CD4-positive, alpha-beta T cell treated with Interleukin-15 for 4 hours (primary cell): ENCODE measurements around the gene C17orf100.
"Not testable (repeated sequence)": the region's sequence is repeated elsewhere in the genome, so short reads cannot be mapped to it uniquely, and the experiment has no call there.

Source experiments
- DNase-seq: peaks from one replicate; pipeline ENCODE4 v3.0.0-alpha.2; 2020; ENCODE audit warnings: low spot score

C17orf100 gene

DNA sequence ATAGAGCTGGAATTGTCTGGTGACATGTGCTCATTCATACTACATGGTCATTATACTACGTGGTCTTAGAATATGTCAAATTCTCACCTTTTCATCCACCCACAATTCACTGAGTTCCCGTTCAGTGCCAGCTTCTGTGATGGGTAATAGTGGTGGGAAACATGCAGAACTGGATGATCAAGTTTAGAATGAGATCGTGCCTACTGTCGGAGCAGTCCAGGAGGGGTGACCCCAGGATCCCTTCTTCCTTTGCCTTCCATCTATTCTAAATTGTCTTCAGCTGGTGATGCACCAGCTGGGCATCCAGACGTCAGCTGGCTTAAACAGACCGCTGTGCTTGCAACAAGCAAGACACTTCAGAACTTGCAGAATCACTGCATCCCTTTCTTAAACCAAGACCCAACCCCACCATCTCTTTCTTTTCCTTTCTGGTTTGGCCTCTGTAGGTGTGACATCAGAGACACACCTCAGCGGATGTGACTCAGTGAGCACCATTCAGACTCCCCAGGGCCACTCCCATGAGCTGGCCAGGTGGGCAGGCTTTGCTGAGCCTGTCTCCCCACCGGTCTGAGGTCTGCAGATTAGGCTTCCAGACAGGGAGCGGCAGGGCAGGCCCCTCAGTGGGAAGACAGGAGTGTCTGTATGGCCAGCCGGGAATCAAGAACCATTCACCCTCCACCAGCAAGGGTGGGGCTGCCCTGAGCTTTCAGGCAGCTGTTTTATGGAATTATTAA, 18.1 kb downstream of the C17orf100 start:
- DNase-seq, result no peak

DNA sequence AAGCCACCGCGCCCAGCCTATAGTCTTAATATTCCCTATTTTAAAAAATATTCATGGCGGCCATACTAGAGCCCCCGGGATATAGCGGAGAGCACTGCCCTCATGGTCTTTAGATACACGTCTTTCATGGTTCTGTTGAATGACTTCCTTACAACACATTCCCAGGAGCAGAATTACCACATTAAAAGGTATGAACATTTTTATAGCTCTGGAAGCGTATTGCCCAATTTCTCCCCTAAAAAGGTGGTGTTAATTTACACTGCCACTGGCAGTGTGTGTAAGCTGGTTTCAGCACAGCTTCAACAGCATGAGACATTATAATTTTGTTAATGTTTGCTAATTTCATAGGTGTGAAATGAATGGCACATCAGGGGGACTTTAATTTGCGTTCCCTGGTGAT, 19.0 kb downstream of the C17orf100 start:
- DNase-seq, result no peak

DNA sequence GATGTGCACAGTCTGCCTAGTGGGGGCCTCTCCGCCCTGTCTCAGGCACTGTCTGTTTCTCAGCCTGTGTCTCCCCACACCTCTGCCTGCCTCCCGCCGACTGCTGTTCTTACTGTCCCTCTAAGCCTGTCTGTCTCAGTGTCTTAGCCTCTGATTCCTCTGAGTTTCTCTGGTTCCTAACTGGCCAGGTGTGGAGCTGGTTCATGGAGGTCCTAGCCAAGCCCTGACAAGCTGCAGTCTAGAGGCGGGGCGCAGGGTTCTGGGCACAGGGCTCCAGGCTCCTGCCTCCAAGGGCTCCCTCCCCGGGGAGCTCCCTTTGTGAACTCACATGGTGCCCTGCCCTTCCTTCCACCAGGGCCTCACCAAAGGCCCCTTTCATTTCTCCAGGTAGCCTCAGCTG, 19.4 kb downstream of the C17orf100 start:
- DNase-seq, result no peak

DNA sequence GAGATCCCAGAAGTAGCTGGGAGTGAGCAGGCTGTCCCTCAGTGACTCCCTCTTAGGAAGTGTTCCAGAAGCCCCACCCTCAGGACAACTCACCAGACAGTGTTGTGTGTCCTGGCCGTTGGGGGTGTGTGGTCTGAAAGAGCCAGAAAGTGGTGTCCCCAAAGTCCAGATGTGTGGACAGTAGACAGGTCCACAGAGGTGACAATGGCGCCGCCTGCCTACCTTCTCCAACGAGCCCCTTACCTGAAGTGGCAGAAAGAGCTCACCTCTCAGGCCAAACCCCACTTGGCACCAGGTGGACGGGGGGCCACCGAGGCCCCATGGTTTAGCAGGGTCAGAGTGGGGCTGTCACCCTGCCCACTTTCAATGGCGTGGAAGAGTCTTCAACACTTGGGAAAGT, 19.9 kb downstream of the C17orf100 start:
- DNase-seq, result no peak

DNA sequence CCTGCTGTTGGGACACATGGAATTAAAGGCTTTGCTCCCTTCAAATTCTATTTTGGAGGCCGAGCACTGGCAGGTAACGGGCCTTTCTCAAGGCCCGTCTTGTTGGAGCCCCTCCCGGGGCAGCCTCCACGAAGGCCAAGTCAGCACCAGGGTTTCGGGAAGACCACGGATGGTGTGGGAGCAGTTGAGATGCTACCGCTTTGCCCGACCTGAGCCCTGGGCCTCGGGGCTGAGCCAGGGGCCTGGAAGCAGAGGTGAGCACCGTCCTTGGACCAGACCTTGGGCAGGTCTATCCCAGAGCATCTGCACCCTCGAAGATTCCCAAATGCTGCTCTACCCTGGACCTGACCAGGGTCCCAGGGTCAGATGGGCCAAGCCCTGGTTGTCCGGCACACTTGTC, 23.0 kb downstream of the C17orf100 start:
- no peak for DNase-seq

DNA sequence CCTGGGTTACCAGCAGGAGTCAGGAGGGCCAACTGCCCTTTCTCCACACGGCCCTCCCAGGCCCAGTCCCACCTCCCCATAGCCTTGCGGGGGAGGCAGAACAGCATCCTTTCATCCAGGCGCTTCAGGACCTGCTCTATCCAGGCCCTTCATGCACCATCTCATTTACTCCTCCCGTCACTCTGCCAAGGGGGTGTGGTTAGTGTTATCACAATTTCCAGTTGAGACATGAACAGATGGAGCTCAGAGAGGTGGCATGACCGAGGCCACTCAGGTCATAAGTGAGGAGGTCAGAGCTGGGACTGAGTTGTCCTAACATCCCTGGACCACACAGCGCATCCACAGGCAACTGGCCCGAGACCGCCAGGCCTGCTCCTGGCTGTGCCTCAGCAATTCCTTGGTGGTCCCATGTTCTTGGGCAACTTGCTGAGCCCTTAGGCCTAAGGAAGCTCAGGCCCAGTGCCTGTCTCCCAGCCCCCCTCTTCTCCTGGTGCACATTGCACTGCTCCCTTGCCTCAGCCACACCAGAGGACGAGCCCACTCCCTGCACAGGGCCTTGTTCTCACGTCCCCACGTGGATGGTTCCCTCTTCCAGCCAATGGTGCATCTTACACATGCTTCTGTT, 23.8 kb downstream of the C17orf100 start:
- DNase-seq, result no peak

DNA sequence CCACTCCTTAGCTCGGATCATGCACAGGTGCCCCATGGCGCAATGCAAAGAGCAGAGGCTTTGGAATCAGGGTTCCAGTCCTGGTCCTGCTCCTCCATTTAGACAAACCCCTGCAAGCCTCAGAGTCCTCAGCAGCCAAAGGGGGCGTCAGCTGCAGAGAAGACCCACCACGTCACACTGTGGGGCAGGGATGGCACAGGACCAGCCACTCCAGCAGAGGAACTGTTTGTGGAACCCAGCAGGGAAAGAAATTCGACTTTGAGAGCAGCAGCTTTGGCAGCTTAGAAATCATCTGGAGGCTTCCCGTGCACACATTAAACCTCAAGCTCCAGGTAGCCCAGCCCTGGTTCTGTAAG, 25.2 kb downstream of the C17orf100 start:
- DNase-seq, result no peak

DNA sequence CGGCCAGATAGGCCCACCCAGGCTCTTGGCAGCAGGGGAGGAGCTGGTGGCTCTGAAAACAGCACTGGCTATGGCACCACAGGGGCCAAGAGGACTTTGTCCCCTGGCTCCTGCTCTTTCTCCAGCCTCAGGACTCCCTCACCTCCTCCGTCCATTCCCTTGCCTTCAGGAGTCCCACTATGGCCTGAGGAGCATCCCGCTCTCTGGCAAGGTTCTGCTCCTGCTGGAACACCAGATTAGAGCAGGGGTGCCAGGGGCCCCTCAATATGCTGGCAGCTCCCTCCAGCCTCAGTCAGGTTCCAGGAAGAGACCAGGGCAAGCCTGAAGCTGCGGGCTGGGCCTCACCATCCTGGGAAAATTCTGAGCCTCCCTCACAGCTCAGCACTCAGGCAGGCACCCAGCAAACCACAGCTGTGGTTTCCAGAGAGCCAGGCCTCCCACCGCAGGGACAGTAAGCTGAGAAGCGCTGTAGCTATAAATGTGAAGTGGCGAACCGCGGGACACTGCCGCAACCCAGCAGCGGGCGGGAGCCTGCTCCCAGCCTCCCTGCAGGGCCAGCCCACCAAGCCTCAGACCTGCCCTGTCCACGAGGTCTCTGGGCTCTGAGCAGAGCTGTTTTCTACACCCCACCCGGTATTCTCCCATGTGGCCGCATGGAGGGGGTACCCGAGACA, 25.7 kb downstream of the C17orf100 start:
- DNase-seq, result no peak

DNA sequence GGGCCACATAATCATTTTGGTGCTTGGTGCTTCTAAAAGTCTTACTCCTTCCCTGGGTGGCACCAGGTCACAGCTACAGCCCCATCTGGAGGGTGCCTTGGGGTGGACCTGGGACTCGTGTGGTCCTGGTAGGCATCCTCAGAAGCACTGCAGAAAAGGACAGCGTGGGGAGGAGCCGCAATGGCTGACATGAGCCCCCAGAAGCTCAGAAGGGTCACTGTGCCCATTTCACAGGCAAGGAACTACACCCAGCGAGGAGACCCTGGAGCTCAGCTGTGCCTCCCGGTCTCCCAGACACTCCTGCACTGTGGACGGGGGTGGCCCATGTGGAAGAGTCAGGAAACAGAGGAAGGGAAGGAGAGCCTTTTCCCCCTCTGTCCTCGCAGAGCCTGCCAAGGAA, 26.4 kb downstream of the C17orf100 start:
- DNase-seq, result no peak

DNA sequence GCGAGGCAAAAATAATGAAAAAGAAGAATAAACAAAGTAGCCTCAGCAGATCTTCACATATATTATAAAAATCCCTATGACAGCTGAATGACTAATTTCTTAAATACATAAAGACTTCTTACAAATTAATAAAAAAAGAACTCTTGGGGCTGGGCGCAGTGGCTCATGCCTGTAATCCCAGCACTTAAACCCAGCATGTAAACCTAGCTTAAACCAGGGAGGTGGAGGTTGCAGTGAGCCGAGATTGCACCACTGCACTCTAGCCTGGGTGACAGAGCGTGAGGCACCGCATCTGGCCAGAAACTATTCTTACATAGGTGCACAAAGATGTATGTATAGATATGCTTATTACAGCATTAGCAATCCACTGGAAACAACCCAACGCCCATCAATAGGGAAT, 27.7 kb downstream of the C17orf100 start:
- DNase-seq, result no peak

DNA sequence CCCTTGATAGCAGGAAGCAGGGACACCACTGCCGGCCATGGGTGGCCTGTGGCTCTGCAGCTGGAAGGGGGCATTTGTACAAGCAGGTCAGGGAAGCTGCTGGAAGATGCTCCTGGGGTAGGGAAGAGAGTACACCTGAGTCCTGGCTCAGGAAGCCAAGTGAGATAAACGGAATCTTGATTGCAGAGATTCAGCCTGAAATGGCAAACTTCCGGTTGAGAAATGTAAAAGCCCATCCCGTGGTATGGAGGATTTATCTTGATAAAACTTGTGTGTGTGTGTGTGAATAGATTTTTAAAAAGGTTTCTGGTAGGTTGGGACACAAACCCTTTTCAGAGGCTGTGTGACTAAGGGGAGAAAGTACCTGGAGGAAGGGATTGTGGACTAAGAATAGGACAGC, 29.6 kb downstream of the C17orf100 start:
- DNase-seq, result no peak

DNA sequence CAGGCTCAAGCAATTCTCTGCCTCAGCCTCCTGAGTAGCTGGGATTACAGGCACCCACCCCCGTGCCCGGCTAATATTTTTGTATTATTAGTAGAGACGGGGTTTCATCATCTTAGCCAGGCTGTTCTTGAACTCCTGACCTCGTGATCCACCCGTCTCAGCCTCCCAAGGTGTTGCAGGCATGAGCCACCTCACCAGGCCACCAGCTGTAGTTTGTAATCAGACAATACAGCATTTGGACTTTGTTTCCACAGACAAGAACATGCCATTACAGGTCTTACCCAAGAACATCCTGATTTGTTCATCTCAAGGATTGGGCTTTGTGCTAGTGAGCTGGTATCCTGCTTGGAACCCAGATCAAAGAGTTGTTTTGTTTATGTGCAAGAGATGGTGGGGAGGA, 30.1 kb downstream of the C17orf100 start:
- no peak for DNase-seq

DNA sequence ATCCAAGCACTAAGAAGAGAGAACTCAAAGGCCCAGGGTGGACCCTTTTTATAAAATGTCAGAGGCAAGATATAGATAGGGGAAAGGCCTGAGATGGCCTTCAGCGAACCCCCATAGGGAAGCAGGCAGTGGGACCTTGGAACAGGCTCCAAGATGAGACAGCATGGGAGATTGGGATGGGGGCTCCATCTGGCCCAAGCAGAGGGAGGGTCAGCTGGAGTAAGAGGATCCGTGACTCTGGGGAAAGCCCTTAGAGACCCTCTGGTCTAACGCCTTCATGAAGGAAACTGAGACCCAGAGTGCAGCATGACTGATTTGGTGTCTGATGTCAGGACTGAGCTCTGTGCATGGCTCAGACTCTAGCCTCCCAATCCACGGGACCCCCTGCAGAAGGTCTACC, 30.8 kb downstream of the C17orf100 start:
- DNase-seq, result no peak

DNA sequence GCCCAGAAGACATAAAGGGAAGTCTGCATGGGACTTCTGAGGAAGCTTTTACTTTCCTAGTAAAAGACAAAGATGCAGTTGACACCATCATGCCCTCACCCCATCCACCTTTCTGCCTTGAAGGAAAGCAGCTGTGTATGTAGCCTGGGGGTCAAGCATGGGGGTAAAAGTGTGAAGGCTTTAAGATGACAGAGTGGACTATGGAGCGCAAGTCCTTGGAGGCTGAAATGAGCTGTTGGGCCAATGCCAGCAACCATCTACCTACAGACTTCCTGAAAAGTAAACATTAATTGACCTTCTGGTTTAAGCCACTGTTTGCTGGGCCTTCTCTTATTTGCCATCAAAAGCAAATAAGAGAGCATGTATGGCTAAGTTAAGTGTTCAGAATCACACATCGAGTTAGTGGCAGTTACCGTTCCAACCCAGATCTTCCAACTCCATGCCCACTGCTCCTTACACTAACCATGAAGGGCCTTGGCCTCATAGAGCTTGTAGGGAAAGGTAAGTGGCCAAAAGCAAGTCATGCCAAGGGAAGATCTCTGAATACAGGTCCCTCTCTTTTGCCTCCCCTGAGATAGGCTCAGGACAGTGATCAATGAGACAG, 31.6 kb downstream of the C17orf100 start:
- no peak for DNase-seq

DNA sequence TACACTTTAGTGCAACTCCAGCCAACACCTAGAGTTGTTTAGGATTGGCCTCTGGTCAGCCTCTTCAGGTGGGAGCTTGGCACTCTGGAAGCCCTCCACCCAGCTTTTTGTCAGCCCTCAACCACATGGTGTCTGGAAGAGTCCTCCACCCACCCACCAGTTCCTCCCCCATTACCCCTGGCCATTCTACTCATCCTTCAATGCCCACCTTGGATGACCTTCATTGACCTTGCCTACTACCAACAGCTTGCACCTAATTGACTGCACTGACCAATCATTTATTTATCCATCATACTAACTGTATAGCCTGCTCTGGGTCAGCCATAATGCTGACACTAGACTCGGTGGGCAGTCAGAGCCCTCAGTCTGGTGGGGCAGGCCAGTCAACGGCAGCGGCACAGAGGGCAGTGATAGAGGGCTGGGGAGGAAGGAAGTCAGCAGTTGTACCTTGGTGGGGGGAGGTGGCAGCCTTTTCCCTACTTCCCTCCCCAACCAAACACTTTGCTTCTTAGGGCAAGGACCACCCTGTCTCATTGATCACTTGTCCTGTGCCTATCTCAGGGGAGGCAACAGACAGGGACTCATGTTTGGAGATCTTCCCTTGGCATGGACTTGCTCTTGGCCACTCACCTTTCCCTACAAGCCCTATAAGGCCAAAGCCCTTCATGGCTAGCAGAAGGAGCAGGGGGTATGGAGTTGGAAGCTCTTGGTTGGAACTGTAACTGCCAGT, 32.3 kb downstream of the C17orf100 start:
- DNase-seq, result no peak

DNA sequence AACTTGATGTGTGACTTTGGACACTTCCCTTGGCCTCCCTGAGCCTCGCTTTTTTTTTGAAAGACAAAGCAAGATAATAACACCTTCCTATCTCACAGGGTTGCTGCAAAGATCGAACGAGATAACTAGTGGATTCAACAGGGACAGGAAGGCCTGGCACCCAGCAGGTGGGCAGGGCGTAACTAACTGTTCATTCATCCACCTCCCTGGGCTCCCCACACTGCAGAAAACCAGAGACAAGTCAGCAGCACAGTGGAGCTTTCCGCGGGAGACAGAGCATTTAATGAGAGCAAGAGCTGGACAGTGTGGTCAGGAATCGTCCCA, 32.9 kb downstream of the C17orf100 start:
- no peak for DNase-seq

DNA sequence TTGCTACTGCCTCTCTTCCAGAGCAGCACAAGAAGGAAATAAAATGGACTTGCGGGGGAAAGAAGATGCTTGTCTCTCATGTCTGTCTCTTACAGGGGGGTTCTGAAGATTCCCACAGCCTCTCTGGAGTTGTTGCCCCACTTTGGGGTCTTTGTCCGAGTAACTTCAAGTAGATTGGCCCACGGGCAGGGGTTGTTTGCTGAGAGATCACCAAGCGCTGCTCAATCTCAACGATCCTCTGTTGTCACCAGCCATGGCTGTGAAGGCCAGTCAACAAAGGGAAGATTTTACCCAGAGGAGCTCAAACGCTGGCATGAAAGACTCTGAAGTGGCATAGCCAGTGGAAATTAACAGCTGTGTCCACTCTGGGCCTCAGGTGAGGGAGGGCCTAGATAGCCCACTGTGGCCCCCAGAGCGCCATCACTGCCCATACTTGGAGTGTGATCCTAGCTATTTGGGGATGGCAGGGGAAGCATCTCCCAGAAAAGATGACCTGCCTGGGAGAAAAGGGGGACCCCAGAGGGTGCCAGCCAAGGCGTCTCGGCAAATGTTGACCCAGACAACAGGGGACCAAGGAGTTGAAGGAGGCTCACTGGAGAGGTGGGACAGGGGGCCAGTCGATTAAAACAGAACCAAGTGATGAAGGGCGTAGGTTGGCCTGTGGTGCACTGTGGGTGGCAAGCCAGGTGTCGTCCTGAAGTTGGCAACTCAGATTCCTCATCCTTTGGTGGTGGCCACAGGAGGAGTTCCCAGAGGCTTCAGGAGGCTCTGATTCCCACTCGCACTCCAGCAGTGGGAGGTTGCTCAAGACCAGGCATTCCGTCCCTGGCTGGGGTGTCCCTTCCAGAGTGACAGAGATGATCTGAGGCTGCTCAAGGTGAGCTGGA, 33.6 kb downstream of the C17orf100 start:
- no peak for DNase-seq

DNA sequence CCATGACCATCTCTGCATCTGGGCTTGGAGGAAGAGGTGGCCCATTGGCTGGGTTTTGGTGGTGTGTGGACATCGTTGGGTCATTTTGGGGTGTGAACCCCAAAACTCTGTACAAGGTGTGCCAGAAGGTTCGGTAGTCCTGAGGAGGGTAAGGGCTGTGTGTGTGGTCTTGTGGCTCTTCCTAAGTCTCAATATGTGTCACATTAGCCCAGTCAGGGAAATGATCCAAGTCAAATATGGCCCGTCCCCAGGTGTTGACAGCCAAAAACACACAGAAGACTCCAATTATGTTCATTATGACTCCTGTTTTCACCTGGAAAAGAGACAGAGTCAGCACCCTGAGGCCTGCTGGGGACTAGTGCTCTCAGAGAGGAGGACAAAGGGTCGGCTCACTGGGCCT, 34.5 kb downstream of the C17orf100 start:
- DNase-seq, result no peak

DNA sequence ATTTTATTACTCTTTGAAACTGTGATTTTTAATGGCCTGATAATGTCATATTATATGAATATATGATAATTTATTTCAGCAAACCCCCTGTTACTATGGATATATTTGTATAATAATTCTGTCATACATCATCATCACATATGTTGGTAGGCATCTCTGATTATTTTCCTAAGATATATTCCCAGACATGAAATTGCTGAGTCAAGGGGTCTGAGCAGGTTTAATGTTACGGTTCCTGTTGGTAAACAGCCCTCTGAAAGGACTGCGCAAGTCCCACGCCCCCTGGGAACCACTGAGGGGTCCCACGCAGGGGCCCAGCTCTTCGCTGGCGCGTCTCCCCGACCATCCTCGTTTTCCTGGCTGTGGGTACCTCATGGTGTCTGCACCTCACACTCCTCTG, 37.4 kb downstream of the C17orf100 start:
- DNase-seq, result no peak

DNA sequence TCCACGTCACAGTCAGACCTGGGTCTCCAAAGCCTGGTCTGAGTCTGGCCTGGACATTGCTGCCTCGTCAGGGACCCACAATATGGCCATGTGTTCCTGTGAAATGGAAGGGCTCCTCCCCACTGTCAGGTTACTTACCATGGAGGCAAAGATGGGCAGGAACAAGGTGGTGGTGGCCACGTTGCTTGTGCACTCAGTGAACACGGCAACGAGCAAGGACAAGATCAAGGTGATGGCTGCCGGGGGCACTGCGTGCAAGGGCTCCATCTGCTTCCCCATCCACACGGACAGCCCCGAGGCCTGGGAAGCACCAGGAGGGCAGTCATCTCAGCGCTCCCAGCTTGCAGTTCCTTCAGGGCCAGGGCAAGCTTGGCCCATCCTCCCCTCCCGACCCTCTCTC, 39.1 kb downstream of the C17orf100 start:
- no peak for DNase-seq

DNA sequence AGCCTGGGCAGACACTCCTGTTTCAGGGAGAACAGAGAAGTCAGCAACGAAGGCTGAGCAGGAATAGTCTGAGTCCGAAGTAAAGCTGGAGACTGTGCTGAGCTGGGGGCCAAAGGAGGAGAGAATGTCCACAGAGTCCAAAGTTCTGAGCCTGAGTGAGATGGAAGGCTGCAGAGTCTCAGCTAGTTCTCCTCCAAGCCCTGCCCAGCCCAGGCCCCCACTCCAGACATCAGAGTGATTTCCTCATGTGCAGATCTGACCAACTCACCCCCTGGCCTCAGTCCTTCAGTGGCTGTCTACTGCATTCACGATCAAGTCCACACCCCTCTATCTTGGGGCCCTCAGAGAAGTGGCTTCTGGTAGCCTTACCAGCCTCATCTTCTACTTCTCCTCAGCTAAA, 40.0 kb downstream of the C17orf100 start:
- no peak for DNase-seq

DNA sequence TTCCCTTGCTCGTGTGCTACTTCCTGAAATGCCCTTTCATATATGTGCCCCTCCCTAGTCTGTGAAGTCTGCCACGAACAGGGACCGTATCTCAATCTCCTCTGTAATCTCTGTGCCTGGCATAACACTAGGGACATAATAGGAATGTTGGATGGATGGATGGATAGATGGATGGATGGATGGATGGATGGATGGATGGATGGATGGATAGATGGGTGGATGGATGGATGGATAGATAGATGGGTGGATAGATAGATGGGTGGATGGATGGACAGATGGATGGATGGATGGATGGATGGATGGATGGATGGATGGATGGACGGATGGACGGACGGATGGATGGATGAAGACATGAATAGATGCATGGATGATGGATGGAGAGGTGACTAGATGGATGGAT, 40.4 kb downstream of the C17orf100 start:
- DNase-seq, result not testable (repeated sequence)
